ENCODE data around the gene NPIPA5.
"Not testable (repeated sequence)": the region's sequence is repeated elsewhere in the genome, so short reads cannot be mapped to it uniquely, and the experiment has no call there.

Gene NPIPA5

DNA sequence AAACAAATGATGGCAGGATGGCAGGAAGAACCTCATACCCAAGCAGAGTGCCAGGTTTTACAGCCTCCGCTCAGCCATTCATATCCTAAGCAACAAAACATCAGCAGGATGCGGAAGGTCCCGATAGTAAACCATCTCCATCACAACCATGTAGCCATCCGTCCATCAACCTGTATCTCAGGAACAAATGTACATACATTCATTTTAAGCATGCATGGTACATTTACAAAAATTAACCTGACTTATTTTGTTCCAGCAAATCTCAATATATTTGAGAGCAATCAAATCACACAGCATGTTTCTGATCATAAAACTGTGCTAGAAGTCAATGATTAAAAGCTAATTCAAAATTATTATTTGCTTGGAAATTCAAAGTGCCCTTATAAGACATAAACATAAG is at the start of gene NPIPA5:
Gene NPIPA5 (minus strand): TSS at position 101 of the 400 bp plus-strand sequence. CDS start 0 bp downstream, at position 101.
- not testable (repeated sequence) for DNase-seq (ENCODE audit: low spot score)

DNA sequence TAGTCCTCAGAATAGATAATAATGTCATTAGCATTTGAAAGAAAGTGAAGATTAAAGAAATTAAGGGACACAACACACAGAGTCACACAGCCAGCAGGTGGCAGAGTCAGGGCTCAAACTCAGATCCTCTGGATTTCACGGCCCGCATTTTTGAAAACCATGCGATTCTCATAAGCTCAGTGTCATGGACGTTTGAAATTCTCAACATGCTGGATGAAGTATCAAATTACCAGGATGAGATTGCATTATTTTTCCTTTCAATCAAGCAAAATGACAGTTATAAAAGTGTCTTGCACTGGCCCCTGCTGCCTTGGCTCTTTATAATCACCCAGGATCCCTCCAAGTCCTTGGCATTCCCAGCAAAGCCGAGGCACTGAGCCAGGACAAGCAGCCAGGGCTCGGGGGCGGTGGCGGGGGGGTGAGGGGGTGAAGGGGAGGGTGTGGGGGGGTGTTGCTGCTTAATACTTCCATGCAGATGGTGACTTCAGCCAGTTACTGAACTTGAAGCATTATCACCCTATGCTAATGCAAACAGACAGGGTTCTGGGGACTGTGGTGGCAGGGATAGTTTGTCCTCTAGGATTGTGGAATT is 49.6 kb upstream of the NPIPA5 start:
- DNase-seq (ENCODE audit: low spot score) = peak; percentile 55

DNA sequence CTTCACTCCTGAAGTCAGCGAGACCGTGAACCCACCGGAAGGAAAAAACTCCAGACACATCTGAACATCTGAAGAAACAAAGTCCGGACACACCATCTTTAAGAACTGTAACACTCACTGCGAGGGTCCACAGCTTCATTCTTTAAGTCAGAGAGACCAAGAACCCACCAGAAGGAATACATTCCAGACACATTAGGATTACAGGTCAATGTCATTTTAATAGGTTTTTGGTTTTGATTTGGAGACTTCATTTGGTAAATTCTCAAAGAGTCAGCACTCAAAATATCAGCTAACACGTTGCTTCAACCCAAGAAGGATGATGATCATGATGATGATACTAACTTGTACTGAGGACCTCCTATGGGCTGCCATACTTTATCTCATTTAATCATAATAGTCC is 48.7 kb upstream of the NPIPA5 start:
- DNase-seq (ENCODE audit: low spot score) = no peak

DNA sequence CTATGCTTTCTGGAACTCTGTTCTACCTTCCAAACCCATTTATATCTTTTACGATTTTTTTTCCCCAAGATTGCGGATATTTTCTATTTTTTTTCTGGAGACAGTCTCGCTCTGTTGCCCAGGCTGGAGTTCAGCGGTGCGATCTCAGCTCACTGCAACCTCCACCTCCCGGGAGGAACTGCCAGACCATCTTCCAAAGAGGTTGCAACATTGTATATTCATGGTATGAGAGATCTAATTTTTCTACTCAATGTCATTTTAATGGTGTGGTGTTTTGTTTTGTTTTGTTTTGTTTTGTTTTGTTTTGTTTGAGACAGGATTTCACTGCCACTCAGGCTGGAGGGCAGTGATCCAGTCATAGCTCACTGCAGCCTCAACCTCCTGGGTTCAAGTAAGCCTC is 47.8 kb upstream of the NPIPA5 start:
- no peak for DNase-seq (ENCODE audit: low spot score)

DNA sequence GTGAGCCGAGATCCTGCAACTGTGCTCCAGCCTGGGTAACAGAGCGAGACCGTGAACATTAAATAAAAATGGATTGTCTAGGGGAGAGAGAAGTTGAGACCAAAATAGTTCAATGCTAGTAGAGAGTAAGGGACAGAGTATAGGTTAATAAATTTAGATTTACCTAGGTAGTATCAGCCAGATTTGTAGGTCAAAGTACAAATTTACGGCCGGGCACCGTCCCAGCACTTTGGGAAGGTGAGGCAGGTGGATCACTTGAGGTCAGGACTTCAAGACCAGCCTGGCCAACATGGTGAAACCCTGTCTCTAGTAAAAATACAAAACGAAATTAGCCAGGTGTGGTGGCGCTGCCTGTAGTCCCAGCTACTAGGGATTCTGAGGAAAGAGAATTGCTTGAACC is 44.1 kb upstream of the NPIPA5 start:
- DNase-seq (ENCODE audit: low spot score) = no peak

DNA sequence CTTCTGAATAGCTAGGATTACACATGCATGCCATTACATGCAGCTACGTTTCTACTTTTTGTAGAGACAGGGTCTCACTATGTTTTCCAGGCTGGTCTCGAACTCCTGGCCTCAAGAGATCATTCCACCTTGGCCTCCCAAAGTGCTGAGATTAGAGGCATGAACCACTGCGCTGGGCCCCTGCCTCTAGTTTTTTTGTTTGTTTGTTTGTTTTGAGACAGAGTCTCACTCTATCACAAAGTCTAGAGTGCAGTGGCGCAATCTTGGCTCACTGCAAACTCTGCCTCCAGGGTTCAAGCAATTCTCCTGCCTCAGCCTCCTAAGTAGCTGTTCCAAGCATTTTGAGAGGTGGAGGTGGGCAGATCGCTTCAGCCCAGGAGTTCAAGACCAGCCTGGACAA is 43.6 kb upstream of the NPIPA5 start:
- not testable (repeated sequence) for DNase-seq (ENCODE audit: low spot score)

DNA sequence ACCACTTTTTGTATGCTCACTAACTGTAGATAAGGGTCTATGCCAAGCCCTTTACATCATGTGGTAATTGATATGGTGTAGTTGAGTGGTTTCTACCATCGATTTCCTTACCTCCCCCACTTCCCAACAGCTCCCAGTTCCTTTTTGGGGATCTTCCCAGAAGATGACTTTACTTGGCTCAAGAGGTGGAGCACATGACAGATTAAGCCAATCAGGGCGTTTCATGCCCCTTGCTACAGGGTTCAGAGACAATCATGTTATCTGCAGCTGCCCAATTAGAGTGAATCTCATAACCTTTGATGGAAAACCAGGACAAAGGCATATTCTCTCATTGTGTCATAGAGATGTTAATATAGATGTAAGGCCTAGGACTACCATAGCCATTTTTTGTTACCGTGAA is 40.1 kb upstream of the NPIPA5 start:
- DNase-seq (ENCODE audit: low spot score) = no peak

DNA sequence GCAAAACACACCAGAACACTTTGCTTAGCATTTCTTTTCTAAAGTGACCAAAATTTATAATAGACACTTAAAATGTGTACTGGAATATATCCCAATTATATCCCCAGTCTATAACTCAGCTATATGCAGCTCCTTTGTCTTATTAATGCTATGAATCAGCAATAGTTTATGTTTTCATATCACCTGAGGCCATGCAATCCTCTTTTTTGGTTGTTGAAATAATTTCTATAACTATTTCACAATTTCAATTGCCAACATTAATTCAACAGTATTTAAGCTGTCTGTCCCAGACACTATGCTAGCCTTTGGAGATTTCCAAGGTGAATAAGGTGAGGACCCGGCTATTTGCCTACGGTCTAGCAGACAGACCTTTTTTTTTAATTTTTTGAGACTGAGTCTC is 39.1 kb upstream of the NPIPA5 start:
- DNase-seq (ENCODE audit: low spot score) = no peak

DNA sequence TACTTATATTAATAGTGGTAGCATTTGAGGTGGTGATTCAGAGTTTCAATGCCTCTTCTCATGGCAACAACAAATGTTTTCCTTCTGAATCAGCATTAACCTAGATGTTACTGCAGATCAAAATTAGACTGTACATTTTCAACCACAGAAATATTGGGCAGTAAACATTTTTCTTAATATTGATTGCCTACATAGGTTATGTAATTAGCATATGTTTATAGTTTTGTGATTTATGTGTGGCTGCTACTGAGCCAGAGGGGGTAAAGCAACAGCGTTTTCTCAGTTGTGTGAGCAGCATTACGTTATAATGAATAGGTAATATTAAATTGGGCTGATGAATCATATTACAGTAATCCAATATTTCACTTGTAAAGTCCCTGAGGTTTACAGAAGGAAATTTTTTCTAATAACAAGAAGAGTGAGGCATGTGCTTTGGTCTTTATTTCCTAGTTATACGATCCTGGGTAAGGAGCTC is 37.5 kb upstream of the NPIPA5 start:
- DNase-seq (ENCODE audit: low spot score) = no peak

DNA sequence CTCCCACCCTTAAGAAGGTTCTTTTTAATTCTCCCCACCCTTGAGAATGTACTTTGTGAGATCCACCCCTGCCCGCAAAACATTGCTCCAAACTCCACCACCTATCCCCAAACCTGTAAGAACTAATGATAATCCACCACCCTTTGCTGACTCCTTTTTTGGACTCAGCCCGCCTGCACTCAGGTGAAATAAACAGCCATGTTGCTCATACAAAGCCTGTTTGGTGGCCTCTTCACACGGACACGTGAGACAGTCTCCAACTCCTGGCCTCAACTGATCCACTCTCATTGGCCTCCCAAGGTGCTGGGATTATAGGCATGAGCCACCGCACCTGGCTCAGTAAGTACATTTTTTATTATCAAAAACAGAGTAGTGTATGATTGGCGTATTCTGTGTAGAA is 31.4 kb upstream of the NPIPA5 start:
- not testable (repeated sequence) for DNase-seq (ENCODE audit: low spot score)

DNA sequence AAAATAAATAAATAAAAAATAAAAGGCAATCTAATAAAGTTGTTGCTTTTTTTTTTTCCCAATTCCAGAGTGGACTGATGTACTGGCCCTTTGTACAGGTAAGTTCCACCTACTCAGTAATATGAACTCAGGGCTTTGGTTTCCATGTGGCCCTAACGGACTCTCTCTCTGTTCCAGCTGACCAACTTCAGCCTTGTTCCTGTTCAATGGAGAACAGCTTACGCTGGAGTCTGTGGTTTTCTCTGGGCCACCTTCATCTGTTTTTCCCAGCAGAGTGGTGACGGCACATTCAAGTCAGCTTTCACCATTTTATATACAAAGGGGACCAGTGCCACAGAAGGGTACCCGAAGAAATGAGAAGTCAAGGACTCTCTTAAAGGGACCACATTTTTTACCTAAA is 29.7 kb upstream of the NPIPA5 start:
- not testable (repeated sequence) for DNase-seq (ENCODE audit: low spot score)

DNA sequence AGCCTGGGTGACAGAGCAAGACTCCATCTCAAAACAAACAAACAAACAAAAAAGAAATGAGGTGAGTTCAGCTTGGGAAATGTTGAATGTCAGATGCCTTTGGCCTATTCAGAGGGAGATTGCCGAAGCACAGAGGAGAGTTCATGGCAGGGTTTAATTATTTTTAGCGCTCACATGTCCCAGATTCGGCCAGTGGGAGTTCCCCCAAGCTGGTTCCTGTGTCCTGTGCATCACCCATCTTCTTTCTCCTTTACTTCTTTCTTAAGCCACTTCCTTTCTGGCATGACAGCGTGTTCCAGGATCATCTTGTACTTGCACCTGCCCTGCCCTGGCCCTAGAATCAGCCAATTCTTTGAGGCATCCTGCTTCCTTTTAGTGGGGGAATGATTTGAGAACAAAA is 26.7 kb upstream of the NPIPA5 start:
- no peak for DNase-seq (ENCODE audit: low spot score)

DNA sequence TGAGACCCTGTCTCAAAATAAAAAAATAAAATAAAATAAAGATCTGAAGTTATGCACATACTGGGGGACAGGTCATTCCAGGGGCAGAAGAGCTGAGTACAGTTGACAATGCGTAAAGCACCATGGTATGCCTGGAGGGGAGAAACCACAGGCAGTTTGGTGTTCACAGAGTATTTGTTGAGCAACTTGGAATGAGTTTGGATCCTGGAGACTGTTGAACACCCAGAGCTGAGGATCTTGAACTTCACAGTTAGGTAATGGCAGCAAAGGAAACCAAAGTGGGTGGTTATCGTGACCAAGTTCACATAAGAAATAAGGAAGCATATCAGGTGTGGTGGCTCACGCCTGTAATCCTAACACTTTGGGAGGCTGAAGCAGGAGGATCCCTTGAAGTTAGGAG is 26.0 kb upstream of the NPIPA5 start:
- not testable (repeated sequence) for DNase-seq (ENCODE audit: low spot score)

DNA sequence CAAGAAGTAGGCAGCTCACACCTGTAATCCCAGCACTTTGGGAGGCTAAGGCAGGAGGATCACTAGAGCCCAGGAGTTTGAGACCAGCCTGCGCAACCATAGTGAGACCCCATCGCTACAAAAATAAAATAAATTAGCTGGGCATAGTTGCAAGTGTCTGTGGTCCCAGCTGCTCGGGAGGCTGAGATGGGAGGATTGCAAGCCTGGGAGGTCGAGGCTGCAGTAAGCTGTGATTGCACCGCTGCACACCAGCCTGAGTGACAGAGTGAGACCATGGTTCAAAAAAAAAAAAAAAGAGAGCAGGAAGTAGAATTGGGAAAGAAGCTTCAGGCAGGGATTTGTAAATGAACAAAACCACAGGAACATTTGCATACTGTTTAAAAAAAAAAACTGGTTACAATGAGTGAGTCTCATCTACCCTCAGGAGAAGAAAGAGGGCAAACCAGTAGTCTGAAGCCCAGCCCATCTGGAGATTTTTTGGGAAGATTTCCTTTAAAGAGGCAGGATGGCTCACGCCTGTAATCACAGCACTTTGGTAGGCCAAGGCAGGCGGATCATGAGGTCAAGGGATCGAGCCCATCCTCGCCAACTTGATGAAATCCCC is 25.4 kb upstream of the NPIPA5 start:
- DNase-seq (ENCODE audit: low spot score) = no peak

DNA sequence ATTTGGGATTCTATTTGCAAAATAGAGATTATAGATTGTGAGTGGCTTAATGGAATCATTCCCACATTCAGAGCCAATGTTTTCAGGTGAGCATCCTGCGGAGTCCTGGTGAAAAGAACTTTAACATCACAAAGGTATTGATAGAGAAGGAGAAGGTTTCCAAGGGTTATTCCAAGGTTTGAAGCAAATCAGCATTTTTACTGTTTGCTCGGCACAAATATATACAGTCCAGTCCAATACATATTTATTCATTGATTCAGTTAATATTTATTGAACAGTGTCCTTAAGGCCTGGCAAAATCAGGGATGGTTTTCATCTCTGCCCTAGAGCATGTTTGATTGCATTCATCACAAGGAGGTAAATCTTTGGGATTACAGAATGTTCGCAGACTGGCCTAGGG is 23.9 kb upstream of the NPIPA5 start:
- no peak for DNase-seq (ENCODE audit: low spot score)

DNA sequence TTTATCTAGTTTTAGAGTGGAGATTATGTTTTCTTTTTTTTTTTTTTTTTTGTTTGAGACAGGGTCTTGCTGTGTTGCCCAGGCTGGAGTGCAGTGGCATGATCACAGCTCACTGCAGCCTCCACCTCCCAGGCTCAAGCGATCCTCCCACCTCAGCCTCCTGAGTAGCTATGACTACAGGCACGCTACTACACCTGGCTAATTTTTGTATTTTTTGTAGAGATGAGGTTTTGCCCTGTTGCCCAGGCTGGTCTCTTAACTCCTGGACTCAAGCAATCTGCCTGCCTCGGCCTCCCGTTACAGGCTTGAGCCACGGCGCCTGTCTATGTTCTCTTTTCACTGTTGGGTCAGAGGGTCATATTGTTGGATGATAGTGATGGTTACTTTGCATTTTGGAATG is 22.2 kb upstream of the NPIPA5 start:
- not testable (repeated sequence) for DNase-seq (ENCODE audit: low spot score)

DNA sequence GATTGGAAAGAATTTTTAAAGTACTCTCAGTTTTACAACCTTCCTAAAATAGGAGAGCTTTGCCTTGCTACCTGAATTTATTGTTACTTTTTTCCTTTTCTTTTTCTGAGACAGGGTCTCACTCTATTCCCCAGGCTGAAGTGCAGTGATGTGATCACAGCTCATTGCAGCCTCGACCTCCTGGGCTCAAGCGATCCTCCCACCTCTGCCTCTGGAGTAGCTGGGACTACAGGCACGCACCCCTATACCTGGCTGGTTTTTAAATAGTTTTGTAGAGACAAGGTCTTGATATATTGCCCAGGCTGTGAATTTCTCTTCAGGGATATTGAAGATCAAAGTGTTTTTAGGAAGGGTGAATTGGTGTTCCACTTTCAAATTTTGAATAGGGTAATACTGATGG is 21.2 kb upstream of the NPIPA5 start:
- no peak for DNase-seq (ENCODE audit: low spot score)

DNA sequence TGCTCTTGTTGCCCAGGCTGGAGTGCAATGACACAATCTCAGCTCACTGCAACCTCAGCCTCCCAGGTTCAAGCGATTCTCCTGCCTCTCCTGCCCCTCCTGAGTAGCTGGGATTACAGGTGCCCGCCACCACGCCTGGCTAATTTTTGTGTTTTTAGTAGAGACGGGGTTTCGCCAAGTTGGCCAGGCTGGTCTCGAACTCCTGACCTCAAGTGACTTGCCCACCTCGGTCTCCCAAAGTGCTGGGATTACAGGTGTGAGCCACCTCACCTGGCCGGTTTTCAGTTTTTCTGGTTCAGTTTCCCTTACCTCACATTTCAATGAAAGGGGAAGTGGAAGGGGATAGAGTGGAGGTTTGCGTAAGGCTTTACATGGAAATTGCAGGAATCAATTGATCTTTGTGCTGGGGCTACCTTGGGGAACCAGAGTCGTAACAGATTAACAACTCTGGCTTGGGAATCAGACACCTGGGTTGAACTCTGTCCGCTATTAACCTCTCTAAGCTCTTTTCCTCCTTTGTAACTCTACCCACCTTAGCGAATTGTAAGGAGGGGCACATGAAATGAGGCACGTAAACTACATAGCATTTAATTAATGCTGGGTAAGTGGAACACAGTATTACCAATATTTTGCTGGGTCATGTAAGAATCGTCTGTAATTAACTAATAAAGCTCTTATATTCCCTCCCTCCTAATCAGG is 20.7 kb upstream of the NPIPA5 start:
- DNase-seq (ENCODE audit: low spot score) = peak; percentile 42

DNA sequence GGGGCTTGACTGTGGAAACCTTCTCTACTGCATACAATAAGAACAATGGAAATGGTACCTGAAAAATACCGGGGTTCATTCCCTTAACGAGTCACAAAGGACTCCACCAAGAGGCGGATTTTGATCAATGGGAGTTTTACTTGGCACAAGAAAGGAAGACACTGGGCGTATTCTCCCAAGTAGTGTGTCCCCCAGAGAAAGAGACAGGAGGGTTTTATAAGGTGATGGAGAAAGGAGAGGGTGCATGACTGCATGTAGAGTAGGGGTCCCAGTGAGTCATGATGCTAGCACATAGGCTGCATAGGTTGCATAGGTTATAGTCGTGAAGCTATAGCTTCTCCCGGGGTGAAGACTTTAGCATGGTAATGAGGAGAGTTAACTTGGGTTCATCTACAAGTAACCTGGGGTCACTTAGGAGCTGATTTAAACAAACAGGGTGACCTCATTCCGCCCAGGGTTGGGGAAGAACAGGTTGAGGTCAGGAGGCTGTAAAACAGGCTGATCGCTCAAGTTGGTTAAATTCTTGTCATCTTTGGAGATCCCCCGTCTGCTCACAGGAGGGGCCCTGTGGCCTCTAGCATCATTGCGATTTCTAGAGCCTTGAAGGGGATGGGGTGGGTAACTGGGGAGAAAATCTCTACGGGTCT is 19.0 kb upstream of the NPIPA5 start:
- no peak for DNase-seq (ENCODE audit: low spot score)

DNA sequence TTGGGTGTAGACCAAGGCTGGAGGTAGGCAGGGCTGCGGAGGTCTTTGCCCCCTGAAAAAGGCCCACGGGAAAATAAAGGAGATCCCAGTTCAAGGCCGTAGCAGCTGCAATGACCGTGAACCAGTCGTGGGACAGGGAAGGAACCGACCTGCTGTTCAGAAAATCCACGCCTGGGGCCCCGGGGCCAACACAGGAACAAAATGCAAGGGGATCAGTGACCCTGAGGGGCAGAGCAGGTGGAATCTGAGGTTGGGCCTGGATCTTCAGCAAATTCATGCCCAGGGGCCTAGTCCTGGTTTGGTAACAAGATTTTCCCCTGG is 18.4 kb upstream of the NPIPA5 start:
- DNase-seq (ENCODE audit: low spot score) = not testable (repeated sequence)

DNA sequence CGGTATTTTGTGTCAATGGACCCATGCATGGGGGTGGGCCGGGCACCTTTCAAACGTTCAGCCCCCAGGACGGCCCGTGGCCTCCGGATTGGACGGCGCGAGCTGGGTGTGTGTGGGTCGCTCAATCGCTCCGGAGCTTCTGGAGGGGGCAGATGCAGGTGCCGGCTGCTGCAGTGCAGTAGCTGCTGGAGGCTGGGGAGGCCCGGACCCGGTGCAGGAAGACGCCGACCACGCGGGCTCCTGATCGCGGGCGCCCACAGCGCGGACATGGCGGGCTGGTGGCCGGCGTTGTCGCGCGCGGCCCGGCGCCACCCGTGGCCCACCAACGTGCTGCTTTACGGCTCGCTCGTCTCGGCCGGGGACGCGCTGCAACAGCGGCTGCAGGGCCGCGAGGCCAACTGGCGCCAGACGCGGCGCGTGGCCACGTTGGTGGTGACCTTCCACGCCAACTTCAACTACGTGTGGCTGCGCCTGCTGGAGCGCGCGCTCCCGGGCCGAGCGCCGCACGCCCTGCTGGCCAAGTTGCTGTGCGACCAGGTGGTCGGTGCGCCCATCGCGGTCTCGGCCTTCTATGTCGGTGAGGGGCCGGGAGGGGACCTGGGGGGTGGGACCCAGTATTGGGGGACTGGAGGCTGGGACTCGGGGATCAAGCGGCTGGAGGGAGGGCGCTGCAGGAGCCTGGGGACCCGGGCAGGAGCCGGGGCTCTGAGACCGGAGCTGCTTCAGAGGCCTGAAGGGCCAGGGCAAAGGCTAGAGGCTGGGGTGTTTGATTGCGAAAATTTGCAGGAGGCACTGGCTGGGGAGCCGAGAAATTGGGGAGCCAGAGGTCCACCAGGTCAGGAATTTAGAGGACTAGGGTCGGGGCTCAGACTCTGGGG is 17.8 kb upstream of the NPIPA5 start, which contains the start of gene MPV17L:
Gene MPV17L (plus strand): TSS at position 124 of the 878 bp plus-strand sequence. CDS start 144 bp downstream, at position 268.
- peak; percentile 42 for DNase-seq (ENCODE audit: low spot score)

DNA sequence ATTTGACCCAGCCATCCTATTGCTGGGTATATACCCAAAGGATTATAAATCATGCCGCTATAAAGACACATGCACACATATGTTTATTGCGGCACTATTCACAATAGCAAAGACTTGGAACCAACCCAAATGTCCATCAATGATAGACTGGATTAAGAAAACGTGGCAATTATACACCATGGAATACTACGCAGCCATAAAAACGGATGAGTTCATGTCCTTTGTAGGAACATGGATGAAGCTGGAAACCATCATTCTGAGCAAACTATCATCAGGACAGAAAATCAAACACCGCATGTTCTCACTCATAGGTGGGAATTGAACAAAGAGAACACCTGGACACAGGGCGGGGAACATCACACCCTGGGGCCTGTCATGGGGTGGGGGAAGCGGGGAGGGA is 14.9 kb upstream of the NPIPA5 start:
- not testable (repeated sequence) for DNase-seq (ENCODE audit: low spot score)

Data from HuH-7.5 (cell line).